Measurements from ENCODE around the gene SMIM43. TPM values are rescaled to one million over a fixed set of nuclear protein-coding genes. Genes with fewer than 3 reads are reported as not detected.

The SMIM43 gene
- total RNA-seq, result 0.21 TPM
- 0.25 TPM for polyA plus RNA-seq

DNA sequence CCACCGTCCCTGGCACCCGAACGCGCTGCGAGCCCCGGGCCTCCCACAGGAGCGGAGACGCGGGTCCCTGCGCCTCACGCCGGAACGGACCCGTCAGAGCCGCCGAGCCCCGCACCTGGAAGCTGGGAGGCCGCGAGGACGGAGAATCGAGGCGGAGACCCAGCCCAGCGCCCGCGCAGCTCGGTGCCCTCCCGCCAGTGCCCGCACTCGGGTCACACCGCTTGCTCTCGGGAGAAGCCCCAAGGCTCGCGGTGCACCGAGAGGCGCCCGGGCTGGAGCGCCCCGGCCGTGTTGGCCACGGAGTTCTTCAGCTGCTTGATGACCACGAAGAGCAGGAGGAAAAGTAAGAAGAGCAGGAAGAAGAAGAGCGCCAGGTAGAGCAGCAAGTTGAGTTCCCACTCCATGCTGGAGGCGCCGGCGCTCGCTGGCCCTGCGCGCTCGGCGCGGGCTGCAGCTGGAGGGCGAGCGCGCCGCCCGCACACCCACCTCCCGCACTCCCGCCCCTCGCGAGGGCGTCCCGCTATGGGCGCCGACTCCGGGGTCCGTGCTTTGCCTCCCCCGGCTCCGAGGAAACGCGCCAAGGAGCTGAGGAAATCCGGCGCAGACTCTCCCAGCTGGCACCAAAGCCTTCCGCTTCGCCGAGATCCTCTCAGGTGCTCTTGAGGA is at the start of gene SMIM43:
Gene SMIM43 (minus strand): TSS at position 463 of the 666 bp plus-strand sequence. CDS start 59 bp downstream, at position 404.
- Histone ChIP-seq H3K4me1 (ENCODE audit: insufficient read depth) (peaks cover 3% of the 10 kb centered on the region), H3K27ac (ENCODE audit: low read depth) (no peak within 1 kb of the TSS), H3K4me3 (ENCODE audit: low read depth, low read length) (peak within 1 kb of the TSS; percentile 16), H3K36me3 (ENCODE audit: insufficient read depth) (no peaks in the 10 kb centered on the region)
- DNase-seq (ENCODE audit: extremely low spot score), result no peak
- under 1% methylated on average over 75 of the region's 75 CpGs for WGBS

DNA sequence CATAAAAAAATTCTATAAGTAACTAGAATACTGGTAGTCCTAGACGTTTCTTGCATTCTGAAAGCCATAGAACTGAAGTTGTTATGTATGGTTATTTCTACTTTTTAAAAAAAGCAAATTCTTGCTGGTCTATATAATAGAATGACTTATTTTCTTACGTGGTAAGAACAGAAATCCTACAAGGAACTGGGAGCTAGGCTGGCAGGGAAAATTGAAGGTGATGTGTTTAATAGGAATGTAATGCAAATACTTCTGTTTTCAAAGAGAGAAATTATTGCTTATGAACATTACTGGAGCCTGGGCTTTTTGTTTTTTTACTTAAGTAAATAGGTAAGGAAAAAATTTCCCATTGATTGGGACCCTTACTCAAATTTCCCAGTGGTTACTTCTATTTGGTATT is 49.8 kb upstream of the SMIM43 start:
- no peaks in the 10 kb centered on the region for H3K4me1 ChIP-seq (ENCODE audit: insufficient read depth)
- no peak overlapping the region for H3K27ac ChIP-seq (ENCODE audit: low read depth)
- 82% methylated on average over 2 of the region's 2 CpGs for WGBS
- H3K4me3 ChIP-seq (ENCODE audit: low read depth, low read length), result no peak overlapping the region
- no peak for DNase-seq (ENCODE audit: extremely low spot score)
- H3K36me3 ChIP-seq (ENCODE audit: insufficient read depth), result peaks cover 12% of the 10 kb centered on the region

DNA sequence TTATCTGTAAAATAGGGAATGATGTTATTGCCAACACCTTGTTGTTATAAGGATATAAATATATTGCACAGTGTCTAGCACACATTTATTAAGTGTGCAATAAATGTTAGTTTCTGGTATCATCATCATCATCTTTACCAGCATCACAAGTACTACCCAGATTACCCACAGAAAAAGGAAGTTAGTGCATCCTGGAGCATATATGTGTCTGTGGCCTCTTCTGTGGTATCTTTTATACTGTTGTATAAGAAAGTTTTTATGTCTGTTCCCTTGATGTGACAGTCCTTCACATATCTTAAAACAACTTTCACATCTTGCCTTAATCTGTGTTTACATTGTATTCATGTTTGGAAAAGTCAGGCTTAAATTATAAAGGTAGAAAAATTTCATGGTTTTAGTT is 46.2 kb upstream of the SMIM43 start:
- H3K36me3 ChIP-seq (ENCODE audit: insufficient read depth), result peaks cover 14% of the 10 kb centered on the region

DNA sequence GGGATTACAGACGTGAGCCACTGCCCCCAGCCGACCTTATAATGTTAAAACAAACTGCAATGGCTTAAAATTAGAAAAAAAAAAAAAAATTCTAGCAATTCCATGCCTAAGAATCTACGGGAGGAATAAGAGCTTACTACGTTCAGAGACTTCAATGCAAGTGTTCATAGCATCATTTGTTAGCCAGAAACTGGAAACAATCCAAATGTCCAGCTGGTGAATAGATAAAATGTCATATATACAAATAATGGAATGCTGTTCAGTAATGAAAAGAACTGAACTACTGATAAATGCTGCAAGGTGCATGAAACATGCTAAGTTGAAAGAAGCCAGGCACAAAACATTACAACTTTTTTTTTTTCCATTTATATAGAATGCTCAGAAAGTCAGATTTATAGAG is 41.4 kb upstream of the SMIM43 start:
- Histone ChIP-seq H3K4me1 (ENCODE audit: insufficient read depth) (no peaks in the 10 kb centered on the region), H3K4me3 (ENCODE audit: low read depth, low read length) (no peak overlapping the region), H3K27ac (ENCODE audit: low read depth) (no peak overlapping the region), H3K36me3 (ENCODE audit: insufficient read depth) (peaks cover 11% of the 10 kb centered on the region)
- 57% methylated on average over 4 of the region's 4 CpGs for WGBS
- no peak for DNase-seq (ENCODE audit: extremely low spot score)

More for the DNA sequence above, 46.2 kb upstream of the SMIM43 start:
- H3K4me3 ChIP-seq (ENCODE audit: low read depth, low read length), result no peak overlapping the region
- H3K27ac ChIP-seq (ENCODE audit: low read depth), result no peak overlapping the region
- DNase-seq (ENCODE audit: extremely low spot score), result no peak
- H3K4me1 ChIP-seq (ENCODE audit: insufficient read depth), result no peaks in the 10 kb centered on the region

DNA sequence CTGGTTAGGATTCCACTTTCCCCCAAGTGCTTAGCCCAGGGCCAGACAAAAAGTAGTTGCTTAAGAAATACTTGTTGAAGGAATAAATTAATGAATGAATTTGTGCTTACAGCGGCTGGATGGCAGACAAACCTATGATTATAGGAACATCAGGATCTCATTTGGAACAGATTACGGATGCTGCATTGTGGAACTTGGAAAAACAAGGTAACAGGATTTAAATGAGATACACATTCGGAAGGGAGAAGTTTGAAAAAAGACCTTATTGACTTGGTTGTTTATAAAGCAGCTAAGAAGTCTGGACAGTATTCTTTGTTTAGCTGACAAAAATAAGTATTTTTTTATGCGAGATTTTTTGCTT is 36.7 kb upstream of the SMIM43 start:
- Histone ChIP-seq H3K4me3 (ENCODE audit: low read depth, low read length) (peak overlapping the region; percentile 74), H3K36me3 (ENCODE audit: insufficient read depth) (peaks cover 2% of the 10 kb centered on the region), H3K27ac (ENCODE audit: low read depth) (no peak overlapping the region), H3K4me1 (ENCODE audit: insufficient read depth) (no peaks in the 10 kb centered on the region)
- WGBS, result 17% methylated on average over 4 of the region's 4 CpGs
- no peak for DNase-seq (ENCODE audit: extremely low spot score)

DNA sequence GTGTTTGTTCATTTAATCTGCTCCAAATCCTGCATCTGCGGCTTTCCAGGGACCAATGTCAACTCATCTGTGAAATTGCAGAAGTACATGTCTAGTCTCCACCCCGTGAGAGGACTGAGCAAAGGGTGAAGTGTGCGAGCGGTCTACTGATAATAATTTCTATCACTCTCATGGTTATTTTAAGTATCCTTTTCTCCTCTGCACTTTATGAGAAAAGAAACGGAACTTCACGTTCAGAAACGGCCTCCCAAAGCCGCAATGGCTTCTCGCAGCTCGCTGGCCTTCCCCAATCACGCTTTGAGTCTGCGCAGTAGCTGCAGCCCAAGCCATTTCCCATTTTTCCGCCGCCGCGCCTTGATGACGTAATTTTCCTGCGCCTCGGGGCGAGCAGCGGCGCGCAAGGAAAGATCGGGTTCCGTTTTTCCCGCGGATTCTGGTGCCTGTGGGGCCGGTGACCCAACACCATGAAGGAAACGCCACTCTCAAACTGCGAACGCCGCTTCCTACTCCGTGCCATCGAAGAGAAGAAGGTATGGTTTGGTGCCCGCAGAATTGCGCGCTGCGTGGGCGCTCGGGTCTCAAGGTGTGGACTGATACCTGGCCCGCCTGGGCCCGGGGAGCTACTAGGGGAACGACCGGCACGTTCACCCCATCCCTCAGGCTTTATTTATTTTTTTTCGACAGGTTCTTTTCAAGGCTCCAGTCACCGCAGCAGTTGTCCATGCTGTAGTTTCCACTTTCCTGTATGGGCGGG is 36.2 kb upstream of the SMIM43 start, which contains the start of gene EXOSC9:
Gene EXOSC9 (plus strand): TSS at position 363 of the 754 bp plus-strand sequence. CDS start 102 bp downstream, at position 465.
- H3K4me1 ChIP-seq (ENCODE audit: insufficient read depth), result no peaks in the 10 kb centered on the region
- WGBS, result under 1% methylated on average over 48 of the region's 48 CpGs
- H3K36me3 ChIP-seq (ENCODE audit: insufficient read depth), result peaks cover 2% of the 10 kb centered on the region
- peak within 1 kb of the TSS; percentile 74 for H3K4me3 ChIP-seq (ENCODE audit: low read depth, low read length)
- peak within 1 kb of the TSS; percentile 92 for H3K27ac ChIP-seq (ENCODE audit: low read depth)
- DNase-seq (ENCODE audit: extremely low spot score), result peak; percentile 93

DNA sequence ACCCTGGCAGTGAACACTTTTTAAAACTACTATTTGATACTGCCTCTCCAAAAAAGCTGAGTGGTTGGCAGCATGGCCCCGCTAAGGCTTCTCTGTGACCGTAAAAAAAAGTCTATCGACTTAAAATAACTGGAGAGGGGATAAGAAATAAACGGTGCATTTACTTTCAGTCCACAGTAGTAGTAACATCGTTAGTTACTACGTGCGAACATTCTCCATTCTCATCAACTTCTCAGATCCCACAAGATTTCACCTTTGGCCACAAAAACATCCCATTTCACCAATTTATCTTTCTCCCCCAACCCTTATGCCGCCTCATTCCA is 35.6 kb upstream of the SMIM43 start:
- H3K4me1 ChIP-seq (ENCODE audit: insufficient read depth), result no peaks in the 10 kb centered on the region
- DNase-seq (ENCODE audit: extremely low spot score), result no peak
- H3K4me3 ChIP-seq (ENCODE audit: low read depth, low read length), result peak overlapping the region; percentile 74
- H3K36me3 ChIP-seq (ENCODE audit: insufficient read depth), result peaks cover 2% of the 10 kb centered on the region
- 31% methylated on average over 8 of the region's 8 CpGs for WGBS
- peak overlapping the region; percentile 92 for H3K27ac ChIP-seq (ENCODE audit: low read depth)

DNA sequence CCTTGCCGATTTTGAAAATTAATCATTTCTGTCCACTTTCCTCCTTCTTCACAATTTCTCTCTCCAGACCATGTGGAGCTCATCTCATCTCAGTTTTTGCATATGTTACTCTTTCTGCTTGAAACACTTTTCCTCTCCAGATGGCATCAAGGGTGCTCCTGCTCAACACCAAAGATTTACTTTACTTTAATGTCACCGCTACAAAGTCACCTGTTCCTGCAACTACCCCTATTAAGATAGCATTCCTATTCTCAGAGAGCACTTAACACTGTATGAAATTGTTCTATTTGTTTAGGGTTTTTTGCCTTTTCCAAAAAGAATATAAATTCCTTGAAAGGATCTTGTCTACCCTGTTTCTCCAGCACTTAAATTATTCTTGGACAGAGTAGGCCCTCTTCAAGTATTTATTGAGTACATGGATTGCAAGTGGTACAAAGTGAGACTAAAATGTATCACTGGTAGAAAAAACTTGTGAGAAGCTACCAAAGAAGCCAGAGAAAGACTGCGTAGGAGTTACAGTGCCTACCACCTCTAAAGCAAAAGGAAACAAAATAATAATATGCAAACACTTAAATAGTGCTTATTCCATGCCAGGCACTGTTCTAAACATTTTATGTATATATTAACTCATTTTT is 35.0 kb upstream of the SMIM43 start:
- 90% methylated on average over 3 of the region's 3 CpGs for WGBS
- H3K27ac ChIP-seq (ENCODE audit: low read depth), result no peak overlapping the region
- H3K36me3 ChIP-seq (ENCODE audit: insufficient read depth), result peaks cover 2% of the 10 kb centered on the region
- H3K4me3 ChIP-seq (ENCODE audit: low read depth, low read length), result no peak overlapping the region
- no peak for DNase-seq (ENCODE audit: extremely low spot score)
- H3K4me1 ChIP-seq (ENCODE audit: insufficient read depth), result no peaks in the 10 kb centered on the region

DNA sequence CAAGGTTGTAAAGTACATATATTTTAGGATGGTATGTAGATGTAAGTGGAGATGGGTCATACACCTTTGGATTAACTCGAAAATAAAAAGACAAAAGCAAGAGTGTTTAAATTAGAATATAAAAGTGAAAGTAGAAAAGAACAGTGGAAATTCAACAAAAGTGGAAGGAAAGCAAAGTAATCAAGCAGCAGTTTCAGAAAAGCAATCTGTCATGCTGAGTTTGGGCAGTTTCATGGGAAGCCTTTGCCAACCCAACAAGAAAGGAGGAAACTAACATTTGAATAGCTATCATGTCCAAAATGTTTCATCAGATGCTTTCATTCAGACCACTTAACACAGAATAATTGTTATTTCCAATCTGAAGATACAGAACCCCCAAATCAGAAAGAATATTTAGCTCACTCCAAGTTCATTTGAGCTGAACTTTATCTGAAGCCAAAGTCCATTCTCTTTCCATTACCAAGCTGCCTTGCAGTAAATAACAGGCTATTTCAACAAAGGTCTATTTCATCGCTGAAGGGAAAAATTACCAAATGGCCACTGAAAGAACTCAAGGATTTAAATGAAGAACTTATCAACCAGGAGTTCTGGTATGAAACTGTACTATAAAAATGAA is 34.4 kb upstream of the SMIM43 start:
- H3K4me3 ChIP-seq (ENCODE audit: low read depth, low read length), result no peak overlapping the region
- DNase-seq (ENCODE audit: extremely low spot score), result no peak
- no peaks in the 10 kb centered on the region for H3K36me3 ChIP-seq (ENCODE audit: insufficient read depth)
- H3K4me1 ChIP-seq (ENCODE audit: insufficient read depth), result no peaks in the 10 kb centered on the region
- 85% methylated on average over 2 of the region's 2 CpGs for WGBS
- no peak overlapping the region for H3K27ac ChIP-seq (ENCODE audit: low read depth)

DNA sequence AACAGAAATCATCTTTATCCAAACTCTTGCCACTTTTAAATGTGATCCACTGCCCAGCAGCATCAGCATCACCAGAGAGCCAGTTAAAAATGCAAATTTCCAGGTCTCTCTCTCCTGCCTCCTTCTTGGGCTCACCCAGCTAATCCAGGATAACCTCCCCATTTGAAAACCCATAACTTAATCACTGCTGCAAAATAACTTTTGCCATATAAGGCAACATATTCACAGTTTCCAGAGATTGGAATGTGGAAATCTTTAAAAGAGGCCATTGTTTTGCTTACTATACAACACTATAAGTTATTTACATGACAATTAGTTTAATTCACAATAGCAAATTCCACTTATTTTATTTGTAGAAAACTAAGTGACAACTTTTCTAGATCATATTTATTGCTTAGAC is 31.3 kb upstream of the SMIM43 start:
- no peak for DNase-seq (ENCODE audit: extremely low spot score)
- Histone ChIP-seq H3K27ac (ENCODE audit: low read depth) (no peak overlapping the region), H3K36me3 (ENCODE audit: insufficient read depth) (no peaks in the 10 kb centered on the region), H3K4me1 (ENCODE audit: insufficient read depth) (no peaks in the 10 kb centered on the region), H3K4me3 (ENCODE audit: low read depth, low read length) (no peak overlapping the region)

DNA sequence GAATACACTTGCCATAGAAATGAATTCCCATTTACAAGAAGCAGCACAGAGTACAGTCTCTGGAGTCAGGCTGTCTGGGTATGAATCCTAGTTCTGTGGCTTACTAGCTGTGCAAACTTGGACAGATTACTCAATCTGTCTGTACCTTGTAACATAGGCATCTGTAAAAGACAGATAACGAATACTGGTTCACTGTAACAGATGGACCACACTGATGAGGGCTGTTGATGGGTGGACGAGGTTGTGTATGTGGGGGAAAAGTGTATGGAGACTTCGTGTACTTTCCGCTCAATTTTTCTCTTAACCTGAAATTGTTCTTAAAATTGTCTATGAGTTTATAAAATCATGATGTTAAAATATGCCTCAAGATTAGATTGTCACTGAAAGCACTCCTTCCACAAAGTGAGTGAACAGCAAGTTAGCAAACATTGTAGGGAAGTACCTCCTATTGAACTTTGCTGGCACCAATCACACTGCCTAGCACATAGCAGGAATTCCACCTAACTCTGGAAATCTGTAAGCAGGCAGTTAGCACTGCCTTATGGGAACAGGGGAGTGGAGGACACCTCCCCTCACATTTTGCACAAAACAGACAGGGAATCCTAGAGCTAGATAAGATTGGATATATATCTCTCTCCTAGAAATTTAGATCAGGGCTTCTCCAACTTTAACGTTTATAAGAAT is 29.7 kb upstream of the SMIM43 start:
- Histone ChIP-seq H3K4me3 (ENCODE audit: low read depth, low read length) (no peak overlapping the region), H3K27ac (ENCODE audit: low read depth) (no peak overlapping the region), H3K4me1 (ENCODE audit: insufficient read depth) (no peaks in the 10 kb centered on the region), H3K36me3 (ENCODE audit: insufficient read depth) (no peaks in the 10 kb centered on the region)
- WGBS, result 59% methylated on average over 5 of the region's 5 CpGs
- no peak for DNase-seq (ENCODE audit: extremely low spot score)

DNA sequence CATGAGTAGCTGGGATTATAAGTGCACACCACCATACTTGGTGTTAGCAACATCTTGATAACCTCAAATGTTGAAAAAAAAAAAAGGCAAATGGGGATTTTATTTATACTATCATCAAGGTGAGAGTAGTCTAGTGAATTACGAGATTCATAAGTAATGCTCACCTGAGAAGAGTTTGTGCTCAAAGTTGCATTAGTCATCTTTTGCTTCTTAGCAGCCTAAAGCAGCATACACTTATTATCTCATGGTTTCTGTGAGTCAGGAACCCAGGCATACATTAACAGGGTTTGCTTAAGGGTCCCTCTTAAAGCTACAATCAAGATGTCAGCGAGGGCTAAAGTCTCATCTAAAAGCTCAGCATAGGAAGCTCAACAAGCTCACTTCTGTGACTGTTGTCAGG is 28.0 kb upstream of the SMIM43 start:
- Histone ChIP-seq H3K4me3 (ENCODE audit: low read depth, low read length) (no peak overlapping the region), H3K36me3 (ENCODE audit: insufficient read depth) (no peaks in the 10 kb centered on the region), H3K4me1 (ENCODE audit: insufficient read depth) (no peaks in the 10 kb centered on the region), H3K27ac (ENCODE audit: low read depth) (no peak overlapping the region)
- WGBS, result 85% methylated on average over 2 of the region's 2 CpGs
- no peak for DNase-seq (ENCODE audit: extremely low spot score)

DNA sequence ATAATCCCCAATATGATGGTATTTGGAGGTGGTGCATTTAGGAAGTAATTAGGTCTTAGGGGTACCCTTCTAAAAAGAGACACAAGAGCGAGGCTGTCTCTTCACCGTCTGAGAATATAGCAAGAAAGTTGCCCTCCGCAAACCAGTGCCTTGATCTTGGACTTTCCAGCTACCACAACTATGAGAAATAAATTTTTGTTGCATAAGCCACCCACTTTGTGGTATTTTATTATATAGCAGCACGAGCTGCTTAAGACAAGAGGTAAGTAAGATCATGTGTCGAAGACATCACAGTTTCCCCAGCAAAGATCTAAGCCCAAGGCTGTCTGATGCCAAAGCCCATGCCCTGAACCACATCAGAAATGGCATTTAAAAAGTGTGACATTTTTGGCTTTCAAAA is 26.5 kb upstream of the SMIM43 start:
- H3K27ac ChIP-seq (ENCODE audit: low read depth), result no peak overlapping the region
- 83% methylated on average over 5 of the region's 5 CpGs for WGBS
- no peaks in the 10 kb centered on the region for H3K36me3 ChIP-seq (ENCODE audit: insufficient read depth)
- DNase-seq (ENCODE audit: extremely low spot score), result no peak
- no peaks in the 10 kb centered on the region for H3K4me1 ChIP-seq (ENCODE audit: insufficient read depth)
- no peak overlapping the region for H3K4me3 ChIP-seq (ENCODE audit: low read depth, low read length)
